Stimulated activated CD8-positive, alpha-beta memory T cell treated with anti-CD3 and anti-CD28 coated beads, Interleukin-7, amount 100 ng/mL, for 1 hour (primary cell): ENCODE results near the gene PPT1.

ENCODE experiments used
- DNase-seq, 2 donors: peaks; one replicate each; pipeline ENCODE4 v3.0.0-alpha.2; 2020; ENCODE audit warnings: low read depth in 2 of 2

PPT1 gene

GRCh38 chr1:40030528-40031135 is 66.4 kb downstream of the PPT1 start:
- DNase-seq = no peak

- no peak for DNase-seq
These were observed 67.4 kb downstream of the PPT1 start for GRCh38 chr1:40029608-40030007.

- DNase-seq = no peak
These were observed 69.4 kb downstream of the PPT1 start for GRCh38 chr1:40027647-40028046.

- no peak for DNase-seq
These were observed 72.4 kb downstream of the PPT1 start for GRCh38 chr1:40024671-40025070.

GRCh38 chr1:40023379-40023944 is 73.6 kb downstream of the PPT1 start:
- no peak for DNase-seq
